ENCODE results near the gene ACVR2A.

DNA sequence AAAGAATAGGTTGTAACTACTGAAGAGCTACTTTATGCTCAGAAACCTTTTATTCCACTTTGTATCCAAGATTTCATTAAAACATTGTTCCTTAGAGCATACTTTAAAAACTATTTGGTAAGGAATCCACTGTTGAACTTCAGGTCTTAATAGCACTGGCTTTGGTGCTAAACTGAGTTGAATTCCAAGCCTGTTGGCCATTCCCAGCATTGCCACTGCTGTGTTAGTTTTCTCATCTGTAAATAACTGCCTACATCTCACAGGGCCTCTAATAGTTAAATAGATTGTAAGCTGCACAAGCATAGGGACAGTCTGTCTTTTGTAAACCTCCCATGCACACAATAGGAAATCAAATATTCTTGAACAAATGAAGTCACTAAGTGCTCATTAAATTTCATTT lies 89.1 kb downstream of the ACVR2A start:
- TF ChIP-seq, protein P1, sequence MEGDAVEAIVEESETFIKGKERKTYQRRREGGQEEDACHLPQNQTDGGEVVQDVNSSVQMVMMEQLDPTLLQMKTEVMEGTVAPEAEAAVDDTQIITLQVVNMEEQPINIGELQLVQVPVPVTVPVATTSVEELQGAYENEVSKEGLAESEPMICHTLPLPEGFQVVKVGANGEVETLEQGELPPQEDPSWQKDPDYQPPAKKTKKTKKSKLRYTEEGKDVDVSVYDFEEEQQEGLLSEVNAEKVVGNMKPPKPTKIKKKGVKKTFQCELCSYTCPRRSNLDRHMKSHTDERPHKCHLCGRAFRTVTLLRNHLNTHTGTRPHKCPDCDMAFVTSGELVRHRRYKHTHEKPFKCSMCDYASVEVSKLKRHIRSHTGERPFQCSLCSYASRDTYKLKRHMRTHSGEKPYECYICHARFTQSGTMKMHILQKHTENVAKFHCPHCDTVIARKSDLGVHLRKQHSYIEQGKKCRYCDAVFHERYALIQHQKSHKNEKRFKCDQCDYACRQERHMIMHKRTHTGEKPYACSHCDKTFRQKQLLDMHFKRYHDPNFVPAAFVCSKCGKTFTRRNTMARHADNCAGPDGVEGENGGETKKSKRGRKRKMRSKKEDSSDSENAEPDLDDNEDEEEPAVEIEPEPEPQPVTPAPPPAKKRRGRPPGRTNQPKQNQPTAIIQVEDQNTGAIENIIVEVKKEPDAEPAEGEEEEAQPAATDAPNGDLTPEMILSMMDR (IDR thresholded peaks at IDR 0.05) = no peak
- no peak for TF ChIP-seq POLR2A (IDR thresholded peaks at IDR 0.05)

Data from right lobe of liver (tissue), 4 donors.